Activated B cell treated with CpG ODN at 0.5 μM for 24 hours (primary cell): ENCODE data around the gene GPI. TPM values are rescaled to one million over a fixed set of nuclear protein-coding genes. Genes with fewer than 3 reads are reported as not detected.
"Not testable (repeated sequence)": the region's sequence is repeated elsewhere in the genome, so short reads cannot be mapped to it uniquely, and the experiment has no call there.

Experiments
- ATAC-seq: fragments of 200-7000 bp; cut with Tn5 transposase; one replicate; pipeline ENCODE4 v1.10.0; 2021; ENCODE audit warnings: low read depth, mild to moderate bottlenecking, moderate library complexity
- CTCF ChIA-PET: fragments of 350-600 bp; sonication (Branson Sonifier 250); formaldehyde crosslinking; loops from one replicate; lab custom pipeline; 2021; ENCODE audit warnings: antibody characterized with exemption; lab: Charles Lee
- POLR2A ChIA-PET: fragments of 350-600 bp; sonication (Branson Sonifier 250); formaldehyde crosslinking; loops from one replicate; lab custom pipeline; 2021; ENCODE audit warnings: antibody characterized with exemption; lab: Charles Lee
- DNase-seq: peaks from one replicate; pipeline ENCODE4 v3.0.0; 2022
- H3K27ac Mint-ChIP-seq: one replicate; pipeline ENCODE4 v1.8.0; 2020; ENCODE audit warnings: mixed read lengths
- H3K27me3 Mint-ChIP-seq: one replicate; pipeline ENCODE4 v1.8.0; 2021; ENCODE audit warnings: mixed read lengths
- H3K36me3 Mint-ChIP-seq: one replicate; pipeline ENCODE4 v1.8.0; 2021; ENCODE audit warnings: low read depth, mixed read lengths
- H3K4me1 Mint-ChIP-seq: one replicate; pipeline ENCODE4 v1.8.0; 2021; ENCODE audit warnings: mixed read lengths
- H3K4me3 Mint-ChIP-seq: one replicate; pipeline ENCODE4 v1.8.0; 2020; ENCODE audit warnings: mild to moderate bottlenecking, mixed read lengths
- H3K9me3 Mint-ChIP-seq: one replicate; pipeline ENCODE4 v1.8.0; 2020; ENCODE audit warnings: mixed read lengths
- CTCF ChIP-seq: fragments of 200-600 bp; IDR thresholded peaks from one replicate; pipeline ENCODE4 v1.8.0; 2022; ENCODE audit warnings: antibody characterized with exemption, mild to moderate bottlenecking
- intact Hi-C: fragments of 100-400 bp; cut with micrococcal nuclease; formaldehyde crosslinking; loops from one replicate; pipeline ENCODE4 v1.15.1; 2024
- total RNA-seq: library from RNA; stranded (reverse); gene quantifications from 2 replicates; pipeline ENCODE4 v1.2.3, GENCODE V29; 2022

The GPI gene
- total RNA-seq, 1 donor from 2014 or later, result 144 TPM

GRCh38 chr19:34393031-34393430 lies 28.0 kb downstream of the GPI start:
- H3K27me3 Mint-ChIP-seq, result no peaks in the 10 kb centered on the region

GRCh38 chr19:34393629-34394028 lies 28.6 kb downstream of the GPI start:
- Mint-ChIP-seq H3K4me1 (no peaks in the 10 kb centered on the region), H3K36me3 (peaks cover 36% of the 10 kb centered on the region), H3K4me3 (no peak overlapping the region), H3K27me3 (no peaks in the 10 kb centered on the region), H3K27ac (no peak overlapping the region), H3K9me3 (no peaks in the 10 kb centered on the region)
- ATAC-seq, result no peak
- CTCF ChIA-PET, result no interaction called here
- no peak for TF ChIP-seq CTCF
- intact Hi-C loops, result no loop called here
- POLR2A ChIA-PET, result no interaction called here
- no peak for DNase-seq

More at GRCh38 chr19:34393031-34393430, 28.0 kb downstream of the GPI start:
- intact Hi-C loops, result no loop called here
- Mint-ChIP-seq H3K4me1 (no peaks in the 10 kb centered on the region), H3K36me3 (peaks cover 34% of the 10 kb centered on the region), H3K27ac (no peak overlapping the region), H3K9me3 (no peaks in the 10 kb centered on the region), H3K4me3 (no peak overlapping the region)
- ChIA-PET CTCF (no interaction called here), POLR2A (no interaction called here)
- ATAC-seq, result no peak
- no peak for TF ChIP-seq CTCF
- DNase-seq, result no peak

GRCh38 chr19:34397853-34398252 lies 32.9 kb downstream of the GPI start:
- ATAC-seq (no peak), DNase-seq (no peak)
- Mint-ChIP-seq H3K27me3 (no peaks in the 10 kb centered on the region), H3K9me3 (no peaks in the 10 kb centered on the region), H3K36me3 (peaks cover 51% of the 10 kb centered on the region), H3K4me3 (no peak overlapping the region), H3K4me1 (no peaks in the 10 kb centered on the region), H3K27ac (no peak overlapping the region)
- ChIA-PET CTCF (no interaction called here), POLR2A (interaction anchor here (0.7 kb wide), 1 partner anchor 13 kb away, joined by 3 read pairs; no protein-coding TSS in a partner anchor)
- intact Hi-C loops, result no loop called here
- TF ChIP-seq CTCF, result no peak

- Mint-ChIP-seq H3K4me1 (peaks cover 9% of the 10 kb centered on the region), H3K36me3 (peaks cover 47% of the 10 kb centered on the region), H3K27me3 (no peaks in the 10 kb centered on the region), H3K27ac (no peak overlapping the region), H3K4me3 (no peak overlapping the region), H3K9me3 (no peaks in the 10 kb centered on the region)
- POLR2A ChIA-PET, result no interaction called here
- DNase-seq (no peak), ATAC-seq (no peak)
- CTCF ChIA-PET, result no interaction called here
- TF ChIP-seq CTCF, result no peak
- intact Hi-C loops, result no loop called here
Observed at GRCh38 chr19:34399886-34400285, 34.9 kb downstream of the GPI start.

- H3K4me3 Mint-ChIP-seq, ATAC-seq, DNase-seq, H3K27ac Mint-ChIP-seq, H3K27me3 Mint-ChIP-seq, H3K9me3 Mint-ChIP-seq, intact Hi-C loops: not testable (repeated sequence)
- Mint-ChIP-seq H3K4me1 (peaks cover 11% of the 10 kb centered on the region), H3K36me3 (peaks cover 44% of the 10 kb centered on the region)
- ChIA-PET POLR2A (interaction anchor here (0.6 to 0.7 kb wide), 2 partner anchors 26 to 139 kb away, joined by 4 to 6 read pairs; no protein-coding TSS in a partner anchor), CTCF (interaction anchor here (0.6 kb wide), 1 partner anchor 31 kb away, joined by 3 read pairs; no protein-coding TSS in a partner anchor)
Observed at GRCh38 chr19:34400844-34401243, 35.8 kb downstream of the GPI start.

GRCh38 chr19:34402074-34402600 lies 37.1 kb downstream of the GPI start:
- Mint-ChIP-seq H3K9me3 (no peaks in the 10 kb centered on the region), H3K27me3 (no peaks in the 10 kb centered on the region), H3K36me3 (peaks cover 37% of the 10 kb centered on the region), H3K27ac (no peak overlapping the region), H3K4me1 (peaks cover 12% of the 10 kb centered on the region), H3K4me3 (no peak overlapping the region)
- ChIA-PET CTCF (no interaction called here), POLR2A (no interaction called here)
- ATAC-seq (no peak), DNase-seq (no peak)
- TF ChIP-seq CTCF, result no peak
- intact Hi-C loops, result no loop called here
